Fibroblast of skin of right biceps (primary cell): ENCODE data around the gene SNRNP40.

Experiments
- DNase-seq: peaks from one replicate; pipeline ENCODE4 v3.0.0-alpha.2; 2013

SNRNP40 gene

DNA sequence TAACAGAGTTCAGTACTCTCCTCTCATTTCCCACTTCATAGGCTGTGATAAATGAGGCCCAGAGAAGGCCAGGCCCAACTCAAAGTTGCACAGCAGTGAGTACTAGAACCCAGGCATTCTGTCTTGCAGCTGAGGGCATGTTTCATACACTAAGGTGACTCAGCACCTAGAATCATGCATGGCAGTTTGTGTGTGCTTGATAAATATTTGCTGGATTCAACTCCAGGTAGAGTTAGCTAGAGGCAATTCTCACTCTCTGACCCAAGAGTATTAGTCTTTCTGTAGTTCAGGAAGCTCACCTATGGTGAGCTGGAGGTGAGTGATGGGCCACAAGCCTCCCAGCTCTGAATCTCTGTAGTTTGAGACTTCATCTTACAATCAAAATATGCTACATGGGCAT lies 67.6 kb downstream of the SNRNP40 start:
- DNase-seq = no peak

DNA sequence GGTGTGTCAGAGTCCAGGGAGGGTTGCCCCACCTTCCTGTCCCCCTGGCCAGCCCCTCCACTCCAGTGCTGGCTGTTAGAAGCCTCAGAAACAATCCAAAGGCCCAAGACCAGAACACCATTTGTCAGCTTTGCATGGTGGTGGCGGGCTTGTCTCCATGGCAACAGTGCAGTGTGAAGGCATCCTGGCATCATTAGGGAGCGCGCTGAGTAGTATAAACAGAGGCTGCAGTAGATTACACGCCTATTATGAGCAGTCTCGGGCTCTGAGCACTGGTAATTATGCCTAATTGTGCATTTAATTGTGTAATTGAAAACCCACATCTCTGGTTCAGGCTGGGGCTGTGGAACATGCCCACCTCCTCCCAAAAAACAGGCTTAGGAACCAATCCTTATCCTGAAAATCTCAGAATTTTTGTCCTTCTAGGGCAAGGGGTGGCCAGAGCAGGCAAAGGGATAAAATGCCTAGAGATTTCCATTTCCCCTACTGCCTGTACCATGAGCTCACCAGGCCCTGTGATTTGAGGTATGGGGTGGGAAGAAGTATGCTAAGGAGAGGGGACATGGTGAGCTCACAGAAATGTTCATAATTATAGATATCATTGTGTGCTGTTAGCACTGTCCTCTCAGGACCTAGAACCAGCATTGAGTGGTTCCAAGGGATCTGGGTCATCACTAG lies 68.6 kb downstream of the SNRNP40 start:
- no peak for DNase-seq

DNA sequence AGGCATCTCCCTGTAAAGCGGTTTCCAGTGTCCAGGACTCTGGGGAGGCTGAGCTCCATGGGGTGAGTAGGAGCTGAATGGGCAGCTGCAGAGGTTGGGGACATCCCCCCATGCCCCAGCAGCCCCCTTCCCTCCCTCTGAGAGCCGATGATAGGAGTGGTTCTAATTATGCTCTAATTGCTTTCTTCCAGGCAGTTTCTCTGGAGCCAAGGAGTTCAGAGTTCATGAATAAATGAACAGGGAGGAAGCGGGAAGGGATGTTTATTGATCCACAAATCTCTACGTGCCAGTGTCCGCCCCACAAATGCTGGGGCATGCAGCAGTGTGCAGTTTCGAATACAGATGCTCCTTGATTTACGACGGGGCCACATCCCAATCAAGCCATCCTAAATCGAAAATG lies 72.5 kb downstream of the SNRNP40 start:
- DNase-seq = no peak

DNA sequence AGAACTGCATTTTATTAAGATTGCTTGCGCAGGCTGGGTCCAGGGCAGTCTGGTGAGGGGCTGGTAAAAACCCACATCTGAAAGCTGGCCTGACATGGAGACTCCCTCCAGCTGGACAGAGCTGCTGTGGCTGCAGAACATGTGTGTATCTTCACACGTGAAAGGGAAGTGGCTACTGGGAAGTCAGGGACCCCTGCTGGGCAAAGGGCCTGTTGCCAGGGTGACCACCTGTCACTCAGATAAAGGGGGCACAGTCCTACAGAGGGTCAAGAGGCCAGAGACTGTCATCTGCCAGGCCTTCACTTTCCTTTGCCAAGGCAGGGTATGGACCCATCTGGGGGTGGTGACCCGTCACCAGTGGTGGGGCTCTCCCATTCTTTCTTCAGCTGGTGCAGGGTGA lies 74.4 kb downstream of the SNRNP40 start:
- no peak for DNase-seq

DNA sequence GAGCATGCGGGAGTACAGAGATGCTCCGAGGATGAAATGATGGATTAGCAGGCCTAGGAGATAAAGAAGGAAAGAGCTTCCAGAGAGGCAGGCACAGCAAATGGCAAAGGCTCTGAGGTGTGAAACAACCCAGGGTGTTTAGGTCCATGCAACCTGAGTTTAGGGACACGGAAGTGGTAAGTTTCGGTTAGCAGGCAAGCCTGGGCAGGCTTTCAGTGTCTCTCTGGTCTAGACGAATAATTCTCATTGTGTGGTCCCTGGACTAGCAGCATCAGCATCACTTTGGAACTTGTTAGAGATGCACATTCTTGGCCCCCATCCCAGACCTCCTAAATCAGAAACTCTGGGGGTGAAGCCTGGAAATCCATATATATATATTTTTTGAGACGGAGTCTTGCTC lies 75.5 kb downstream of the SNRNP40 start:
- no peak for DNase-seq

DNA sequence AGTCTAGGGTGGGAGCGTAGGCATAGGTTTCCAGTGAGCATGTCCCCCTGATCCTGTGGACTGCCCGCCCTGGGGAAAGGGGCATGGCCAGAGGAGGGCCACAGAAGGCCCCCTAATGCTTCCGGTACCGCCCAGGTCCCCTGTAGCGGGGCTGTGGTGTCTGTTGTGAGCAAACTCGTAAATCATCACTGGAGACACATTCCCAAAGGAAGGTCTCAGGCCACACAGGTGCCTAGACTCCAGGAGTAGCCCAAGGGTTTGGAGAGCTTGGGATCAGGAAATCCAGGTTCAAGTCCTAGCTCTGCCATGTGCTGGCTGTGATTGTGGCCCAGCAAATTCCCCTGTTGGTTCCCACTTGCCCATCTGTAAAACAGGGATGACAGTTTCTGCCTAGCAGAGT lies 77.1 kb downstream of the SNRNP40 start:
- DNase-seq = no peak

DNA sequence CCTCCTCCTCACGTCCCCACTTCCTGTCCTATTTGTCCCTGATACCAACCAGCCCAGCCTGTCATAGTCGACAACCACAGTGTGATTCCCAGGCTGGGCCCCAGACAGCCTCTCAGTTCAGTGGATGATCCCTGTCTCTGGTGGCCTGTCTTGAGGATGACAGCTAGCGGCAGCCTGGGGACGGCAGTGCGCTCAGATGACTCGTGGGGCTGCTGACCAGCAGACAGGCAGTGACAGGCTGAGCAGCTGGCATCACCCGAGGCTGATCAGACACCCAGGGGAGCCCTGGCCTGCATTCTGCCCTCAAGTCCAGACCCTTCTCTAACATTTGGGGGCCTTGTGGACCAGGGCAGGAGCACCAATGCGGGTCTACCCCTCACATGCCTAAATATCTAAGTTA lies 77.9 kb downstream of the SNRNP40 start:
- DNase-seq = no peak

DNA sequence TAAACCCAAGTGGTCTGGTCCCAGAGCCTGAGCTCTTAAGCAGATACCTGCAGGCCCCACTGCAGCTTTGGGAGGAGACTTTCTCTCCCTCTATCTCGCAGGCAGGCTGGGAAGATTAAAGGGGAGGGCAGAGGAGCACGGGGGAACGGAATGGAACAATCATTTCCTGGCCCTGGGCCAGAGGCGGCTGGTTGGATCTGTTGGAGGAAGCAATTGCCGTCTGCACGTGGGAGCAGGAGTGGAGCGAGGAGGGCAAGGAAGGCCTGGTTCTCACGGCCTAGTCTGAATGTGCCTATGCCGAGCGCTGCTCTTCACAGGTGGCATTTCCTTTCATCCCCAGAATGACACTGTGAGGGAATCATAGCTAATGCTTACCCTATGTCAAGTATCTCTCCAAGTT lies 80.6 kb downstream of the SNRNP40 start:
- DNase-seq = peak; percentile 50

DNA sequence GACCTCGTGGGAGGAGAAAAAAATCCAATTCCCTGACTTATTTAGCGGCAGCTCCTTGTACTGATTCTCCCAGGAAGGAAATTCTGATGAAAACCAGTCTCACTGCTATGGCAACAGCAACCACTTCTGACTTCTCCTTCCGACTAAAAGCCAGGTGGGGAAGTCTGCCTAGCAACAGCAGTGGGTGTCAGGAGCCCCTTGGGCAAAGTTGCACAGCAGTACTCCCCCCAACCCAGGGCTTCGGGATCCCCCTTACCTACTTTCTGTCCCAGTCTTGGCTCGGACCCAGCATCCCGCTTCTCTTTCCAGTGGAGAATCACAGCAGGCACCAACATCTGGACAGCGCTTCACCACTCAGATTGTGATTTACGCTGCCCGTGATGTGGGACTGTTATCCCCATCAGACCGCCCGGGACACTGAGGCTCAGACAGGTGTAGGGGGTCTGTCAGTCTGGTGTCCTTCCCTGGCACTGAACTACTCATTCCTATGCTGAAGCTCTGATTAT lies 81.5 kb downstream of the SNRNP40 start:
- no peak for DNase-seq

DNA sequence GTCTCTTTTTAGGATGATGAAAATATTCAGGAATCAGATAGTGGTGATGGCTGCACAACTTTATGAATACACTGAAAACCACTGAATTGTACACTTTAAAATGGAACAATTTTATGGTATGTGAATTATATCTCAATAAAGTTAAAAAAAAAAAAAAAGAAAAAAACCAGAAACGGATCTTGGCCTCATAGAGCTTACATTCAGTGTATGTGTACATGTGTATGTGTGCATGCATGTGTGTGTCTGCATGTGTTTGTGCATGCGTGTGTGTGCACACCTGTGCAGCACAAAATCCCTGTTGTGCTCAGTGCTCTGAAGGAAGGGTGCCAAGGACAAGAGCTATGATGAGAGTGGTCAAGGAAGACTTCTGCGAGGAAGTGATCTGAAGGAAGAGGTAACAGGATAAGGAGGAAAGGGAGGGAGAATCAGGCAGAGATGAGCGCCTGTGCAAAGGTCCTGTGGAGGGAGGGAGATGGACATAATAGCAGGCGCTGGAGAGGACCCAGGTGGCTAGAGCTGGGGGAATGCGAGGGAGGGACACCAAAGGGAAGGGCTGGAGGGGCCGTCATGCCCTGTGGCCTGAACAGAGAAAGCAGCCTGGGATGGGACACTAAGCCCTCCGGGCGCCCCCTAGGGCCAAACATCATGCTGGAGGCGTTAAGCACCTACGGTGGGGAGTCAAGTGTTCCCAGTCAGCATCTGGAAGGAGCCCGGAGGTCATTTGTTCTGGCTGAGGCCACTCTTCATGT lies 82.1 kb downstream of the SNRNP40 start:
- DNase-seq = no peak
